Calu3 (cell line): ENCODE results near the gene KCNIP3. TPM values are rescaled to one million over a fixed set of nuclear protein-coding genes. Genes with fewer than 3 reads are reported as not detected.

Experiments
- BruUV-seq: library from RNA; stranded (reverse); fragments of 400-500 nt; replicated peaks from 2 replicates; lab custom pipeline; 2021; lab: Mats Ljungman, UMichigan
- CTCF ChIA-PET: fragments of 300-600 bp; sonication (Branson Sonifier 250); formaldehyde crosslinking; loops from one replicate; lab custom pipeline; 2022; ENCODE audit warnings: antibody characterized with exemption; lab: Charles Lee
- DNase-seq: peaks from one replicate; pipeline ENCODE4 v3.0.0; 2022
- H3K27ac Mint-ChIP-seq: one replicate; pipeline ENCODE4 v1.8.0; 2022; ENCODE audit warnings: mixed read lengths; ENCODE audit not compliant: unreplicated experiment
- H3K27me3 Mint-ChIP-seq: one replicate; pipeline ENCODE4 v1.8.0; 2022; ENCODE audit warnings: mixed read lengths; ENCODE audit not compliant: unreplicated experiment
- H3K36me3 Mint-ChIP-seq: one replicate; pipeline ENCODE4 v1.8.0; 2022; ENCODE audit warnings: mild to moderate bottlenecking, moderate library complexity, mixed read lengths; ENCODE audit not compliant: insufficient read depth, unreplicated experiment
- H3K4me1 Mint-ChIP-seq: one replicate; pipeline ENCODE4 v1.8.0; 2022; ENCODE audit warnings: mild to moderate bottlenecking, low read depth, mixed read lengths; ENCODE audit not compliant: unreplicated experiment
- H3K4me3 Mint-ChIP-seq: one replicate; pipeline ENCODE4 v1.8.0; 2022; ENCODE audit warnings: mild to moderate bottlenecking, low read depth, moderate library complexity, mixed read lengths; ENCODE audit not compliant: unreplicated experiment
- H3K9me3 Mint-ChIP-seq: one replicate; pipeline ENCODE4 v1.8.0; 2022; ENCODE audit warnings: low read depth, mixed read lengths; ENCODE audit not compliant: unreplicated experiment
- intact Hi-C: fragments of 100-400 bp; cut with micrococcal nuclease; formaldehyde crosslinking; loops from one replicate; pipeline ENCODE4 v1.10.0; 2022; ENCODE audit not compliant: unreplicated experiment
- total RNA-seq: library from RNA; stranded (reverse); gene quantifications from 2 replicates; pipeline ENCODE4 v1.2.3, GENCODE V29; 2022
- TF ChIP-seq, protein P1 (sequence below): fragments of 200-600 bp; IDR thresholded peaks from one replicate; pipeline ENCODE4 v1.8.0; 2022; ENCODE audit warnings: antibody characterized with exemption; ENCODE audit not compliant: unreplicated experiment

Gene KCNIP3
- total RNA-seq, 1 experiment from 2014 or later, result 1.1 TPM

DNA sequence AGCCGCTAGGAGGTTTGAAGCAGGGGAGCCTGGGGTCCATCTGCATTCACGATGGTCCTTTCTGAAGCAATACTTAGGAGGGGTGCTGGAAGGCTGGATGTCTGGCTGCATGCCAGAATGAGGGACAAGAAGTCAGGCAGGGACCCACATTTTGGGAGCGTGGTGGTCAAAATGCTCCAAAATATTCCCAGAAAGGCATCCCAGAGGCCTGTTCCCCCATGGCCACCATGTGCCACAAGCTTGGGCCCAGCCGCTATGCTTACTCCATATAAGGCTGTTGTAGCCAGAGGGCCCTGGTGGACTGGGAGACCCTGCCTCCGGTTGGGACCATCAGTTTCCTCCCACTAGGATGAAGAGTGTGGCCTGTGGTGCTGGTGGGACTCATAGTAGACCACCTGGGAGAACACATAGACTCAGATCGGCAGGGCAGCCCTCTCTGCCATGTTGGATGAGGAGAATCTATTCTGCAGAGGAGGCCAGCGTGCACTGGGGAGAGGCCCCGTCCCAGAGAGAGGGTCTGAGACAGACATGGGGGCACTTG is 26.5 kb upstream of the KCNIP3 start:
- Mint-ChIP-seq H3K4me1 (peaks cover 8% of the 10 kb centered on the region), H3K9me3 (peaks cover 2% of the 10 kb centered on the region), H3K27me3 (peaks cover 19% of the 10 kb centered on the region), H3K27ac (no peak overlapping the region), H3K36me3 (peaks cover 9% of the 10 kb centered on the region), H3K4me3 (no peak overlapping the region)
- no TSS peak for BruUV-seq
- intact Hi-C loops, result loop anchor here (5.0 kb wide), 1 partner anchor 47 kb away; no protein-coding TSS in a partner anchor
- TF ChIP-seq, protein P1, sequence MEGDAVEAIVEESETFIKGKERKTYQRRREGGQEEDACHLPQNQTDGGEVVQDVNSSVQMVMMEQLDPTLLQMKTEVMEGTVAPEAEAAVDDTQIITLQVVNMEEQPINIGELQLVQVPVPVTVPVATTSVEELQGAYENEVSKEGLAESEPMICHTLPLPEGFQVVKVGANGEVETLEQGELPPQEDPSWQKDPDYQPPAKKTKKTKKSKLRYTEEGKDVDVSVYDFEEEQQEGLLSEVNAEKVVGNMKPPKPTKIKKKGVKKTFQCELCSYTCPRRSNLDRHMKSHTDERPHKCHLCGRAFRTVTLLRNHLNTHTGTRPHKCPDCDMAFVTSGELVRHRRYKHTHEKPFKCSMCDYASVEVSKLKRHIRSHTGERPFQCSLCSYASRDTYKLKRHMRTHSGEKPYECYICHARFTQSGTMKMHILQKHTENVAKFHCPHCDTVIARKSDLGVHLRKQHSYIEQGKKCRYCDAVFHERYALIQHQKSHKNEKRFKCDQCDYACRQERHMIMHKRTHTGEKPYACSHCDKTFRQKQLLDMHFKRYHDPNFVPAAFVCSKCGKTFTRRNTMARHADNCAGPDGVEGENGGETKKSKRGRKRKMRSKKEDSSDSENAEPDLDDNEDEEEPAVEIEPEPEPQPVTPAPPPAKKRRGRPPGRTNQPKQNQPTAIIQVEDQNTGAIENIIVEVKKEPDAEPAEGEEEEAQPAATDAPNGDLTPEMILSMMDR, result no peak
- CTCF ChIA-PET, result no interaction called here
- DNase-seq, result no peak

DNA sequence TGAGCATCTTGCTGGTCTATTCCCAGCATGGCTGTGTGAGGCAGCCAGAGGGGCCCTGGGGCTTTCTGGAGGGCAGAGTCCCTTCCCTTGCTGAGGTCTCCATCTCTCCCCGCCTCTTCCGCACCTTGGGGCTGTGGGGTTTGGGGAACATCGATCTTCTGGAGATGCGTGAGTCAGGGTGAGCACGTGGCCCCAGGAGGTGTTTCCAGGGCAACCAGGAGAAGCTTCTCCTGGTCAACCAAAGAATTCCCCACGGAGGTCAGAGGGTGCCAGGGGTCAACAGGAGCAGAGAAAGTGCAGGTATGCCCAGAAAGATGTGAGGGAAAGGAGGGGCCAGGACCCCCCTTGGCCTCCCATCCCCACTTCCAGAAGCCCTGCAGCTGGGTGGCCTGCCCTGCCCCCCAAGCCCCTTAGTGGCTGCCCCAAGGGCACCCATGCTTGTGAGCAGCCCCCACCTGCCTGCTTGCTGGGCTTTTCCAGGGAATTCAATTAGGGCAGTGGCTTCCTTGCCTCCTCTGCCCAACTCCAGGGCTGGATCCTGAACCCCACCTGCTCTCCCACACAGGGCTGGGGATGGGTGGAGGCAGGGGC is 25.7 kb upstream of the KCNIP3 start:
- CTCF ChIA-PET, result no interaction called here
- H3K27me3 Mint-ChIP-seq, result peaks cover 10% of the 10 kb centered on the region
- DNase-seq, result no peak
- intact Hi-C loops, result loop anchor here (5.0 kb wide), 1 partner anchor 46 kb away; no protein-coding TSS in a partner anchor
- H3K9me3 Mint-ChIP-seq, result peaks cover 2% of the 10 kb centered on the region
- no peak overlapping the region for H3K27ac Mint-ChIP-seq
- no TSS peak for BruUV-seq
- no peak overlapping the region for H3K4me3 Mint-ChIP-seq
- H3K36me3 Mint-ChIP-seq, result peaks cover 9% of the 10 kb centered on the region
- TF ChIP-seq, protein P1, result no peak
- peaks cover 15% of the 10 kb centered on the region for H3K4me1 Mint-ChIP-seq

DNA sequence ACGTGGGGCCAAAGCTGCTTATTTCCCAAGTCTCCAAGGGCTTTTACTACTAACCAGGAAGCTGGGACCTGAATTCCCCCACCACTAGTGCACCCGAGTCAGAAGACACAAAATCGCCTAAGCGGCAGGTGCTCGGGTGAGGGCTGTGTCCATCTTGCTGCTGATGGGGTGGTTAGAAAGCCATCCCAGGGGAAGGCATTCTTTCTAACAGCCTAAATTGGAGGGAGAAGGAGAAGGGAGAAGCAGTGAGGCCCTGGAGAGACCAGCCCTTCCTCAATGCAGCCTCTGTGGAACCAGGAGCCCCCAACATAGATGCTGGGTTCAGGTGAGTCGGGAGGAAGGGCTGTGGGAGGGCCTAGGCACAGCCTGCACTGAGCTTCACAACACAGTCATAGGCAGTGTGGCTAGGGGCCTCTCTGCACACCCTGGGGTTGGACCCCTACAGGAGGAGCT is 24.8 kb upstream of the KCNIP3 start:
- Mint-ChIP-seq H3K27ac (no peak overlapping the region), H3K36me3 (peaks cover 9% of the 10 kb centered on the region), H3K27me3 (peaks cover 2% of the 10 kb centered on the region), H3K4me1 (peaks cover 16% of the 10 kb centered on the region), H3K9me3 (peaks cover 2% of the 10 kb centered on the region), H3K4me3 (no peak overlapping the region)
- intact Hi-C loops, result loop anchor here (5.0 kb wide), 1 partner anchor 45 kb away; no protein-coding TSS in a partner anchor
- CTCF ChIA-PET, result no interaction called here
- TF ChIP-seq, protein P1, result no peak
- BruUV-seq, result no TSS peak
- no peak for DNase-seq

DNA sequence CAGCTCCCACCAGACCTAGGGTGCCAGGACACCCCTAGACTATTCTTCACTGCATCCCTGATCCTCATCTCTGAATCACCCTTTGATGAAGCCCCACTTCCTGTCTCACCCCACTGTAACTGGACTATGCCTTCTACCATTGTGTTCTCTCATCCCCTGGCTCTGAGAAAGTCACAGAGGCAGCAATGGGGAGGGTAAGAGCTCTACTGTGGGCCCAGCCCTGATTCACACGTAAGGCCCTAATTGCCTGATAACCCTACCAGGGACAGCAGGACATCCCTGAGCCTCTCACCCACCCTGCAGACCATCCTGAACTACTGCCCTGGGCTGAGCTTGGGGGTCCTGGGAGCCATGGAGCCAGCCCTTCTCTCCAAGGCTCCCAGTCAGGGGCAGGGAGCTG is 24.4 kb upstream of the KCNIP3 start:
- intact Hi-C loops, result loop anchor here (5.0 kb wide), 1 partner anchor 45 kb away; no protein-coding TSS in a partner anchor
- Mint-ChIP-seq H3K9me3 (peaks cover 2% of the 10 kb centered on the region), H3K27ac (no peak overlapping the region), H3K4me3 (no peak overlapping the region), H3K4me1 (peaks cover 16% of the 10 kb centered on the region), H3K36me3 (peaks cover 12% of the 10 kb centered on the region), H3K27me3 (no peaks in the 10 kb centered on the region)
- BruUV-seq, result no TSS peak
- DNase-seq, result no peak
- CTCF ChIA-PET, result no interaction called here
- TF ChIP-seq, protein P1, result no peak
